K562 (cell line): Measurements from ENCODE around the gene MRM2. TPM values are rescaled to one million over a fixed set of nuclear protein-coding genes. Genes with fewer than 3 reads are reported as not detected.

Experiments
- CBFA2T3 ChIP-seq: fragments of 450-650 bp; IDR thresholded peaks from 2 replicates; pipeline ENCODE4 v1.6.1; 2017
- FOXP1 ChIP-seq: sonication (generic); formaldehyde crosslinking; IDR thresholded peaks from 2 replicates; pipeline ENCODE4 v1.8.0; 2022; ENCODE audit warnings: mild to moderate bottlenecking, missing genetic modification reagents
- MEF2D ChIP-seq: conservative IDR thresholded peaks from 2 replicates; pipeline ENCODE4 v1.6.1; 2016; ENCODE audit warnings: low read depth, missing genetic modification characterization, missing compliant biosample characterization
- MEIS2 ChIP-seq: fragments of 450-650 bp; IDR thresholded peaks from 2 replicates; pipeline ENCODE4 v1.6.1; 2014; ENCODE audit warnings: mild to moderate bottlenecking; ENCODE audit not compliant: partially characterized antibody
- NCOA6 ChIP-seq: fragments of 450-650 bp; IDR thresholded peaks from 2 replicates; pipeline ENCODE4 v1.6.1; 2017; ENCODE audit warnings: mild to moderate bottlenecking
- NELFE ChIP-seq: IDR thresholded peaks from 2 replicates; pipeline ENCODE4 v1.6.1; 2011; ENCODE audit warnings: mild to moderate bottlenecking; ENCODE audit not compliant: insufficient read depth, insufficient read length
- NFXL1 ChIP-seq: fragments of 450-650 bp; formaldehyde crosslinking; IDR thresholded peaks from 2 replicates; pipeline ENCODE4 v1.4.0; 2021; ENCODE audit warnings: mild to moderate bottlenecking
- RBM17 ChIP-seq: fragments of 200-400 bp; formaldehyde crosslinking; IDR thresholded peaks from 2 replicates; pipeline ENCODE4 v1.6.1; 2017; ENCODE audit warnings: low read depth, mild to moderate bottlenecking, low read length, borderline replicate concordance
- SMAD2 ChIP-seq: fragments of 150-350 bp; IDR thresholded peaks from 2 replicates; pipeline ENCODE4 v1.6.1; 2014; ENCODE audit warnings: low read depth, mild to moderate bottlenecking, low read length
- TGIF2 ChIP-seq: sonication (generic); formaldehyde crosslinking; IDR thresholded peaks from 2 replicates; pipeline ENCODE4 v1.8.1; 2022; ENCODE audit warnings: mild to moderate bottlenecking, missing genetic modification reagents, moderate library complexity
- ZFX ChIP-seq: sonication (generic); formaldehyde crosslinking; IDR thresholded peaks from 2 replicates; pipeline ENCODE4 v1.8.0; 2022; ENCODE audit warnings: mild to moderate bottlenecking, missing genetic modification reagents, moderate library complexity
- ZNF699 ChIP-seq: fragments of 250-450 bp; sonication (Bioruptor Pico); IDR thresholded peaks from 2 replicates; pipeline ENCODE4 v1.8.0; 2021; ENCODE audit warnings: mild to moderate bottlenecking, moderate library complexity; ENCODE audit not compliant: insufficient replicate concordance
- polyA plus RNA-seq, 8 experiments: library from polyadenylated mRNA; depleted of rRNA in 4 of 8; stranded (reverse) in 5 of 8; unstranded in 3 of 8; fragments of >200 nt; fragmentation: Nextera tagmentation in 2 of 8; fragmentation: Illumina TruSeq in 1 of 8; extraction: Ambion mirVana in 2 of 8; extraction: Trizol in 1 of 8; gene quantifications; 2 replicates each; pipeline versions ENCODE4 v1.2.1 to v1.2.3, GENCODE V29; 2011 to 2014; ENCODE audit warnings: inconsistent platforms in 1 of 8, missing spikeins in 1 of 8
- total RNA-seq, 7 experiments: library from RNA; depleted of rRNA in 6 of 7; stranded (reverse); fragments of >200 nt in 6 of 7; fragmentation: Illumina TruSeq in 2 of 7; extraction: Trizol in 2 of 7; gene quantifications; 2 replicates each; pipeline versions ENCODE4 v1.2.1 to v1.2.3, GENCODE V29; 2011 to 2021; ENCODE audit warnings: low replicate concordance in 1 of 7
- TF ChIP-seq, protein P1 (sequence below): fragments of 250-450 bp; sonication (Bioruptor Pico); IDR thresholded peaks from 2 replicates; pipeline ENCODE4 v1.5.0; 2021; ENCODE audit warnings: mild to moderate bottlenecking, moderate library complexity
- TF ChIP-seq, protein P2 (sequence below): sonication (generic); formaldehyde crosslinking; IDR thresholded peaks from 2 replicates; pipeline ENCODE4 v1.8.1; 2023; ENCODE audit warnings: mild to moderate bottlenecking, missing genetic modification reagents, moderate library complexity
- TF ChIP-seq, protein P3 (sequence below): sonication (generic); formaldehyde crosslinking; IDR thresholded peaks from 2 replicates; pipeline ENCODE4 v1.8.0; 2022; ENCODE audit warnings: mild to moderate bottlenecking, missing genetic modification reagents
- TF ChIP-seq, protein P4 (sequence below): sonication (generic); formaldehyde crosslinking; IDR thresholded peaks from 2 replicates; pipeline ENCODE4 v1.8.1; 2022; ENCODE audit warnings: missing genetic modification reagents

The MRM2 gene
- total and polyA plus RNA-seq, 9 of the 15 experiments (the other 6 are each of a cell fraction or from before 2014, with no cell fraction given): 32.4 to 116 (median 50.5) TPM

DNA sequence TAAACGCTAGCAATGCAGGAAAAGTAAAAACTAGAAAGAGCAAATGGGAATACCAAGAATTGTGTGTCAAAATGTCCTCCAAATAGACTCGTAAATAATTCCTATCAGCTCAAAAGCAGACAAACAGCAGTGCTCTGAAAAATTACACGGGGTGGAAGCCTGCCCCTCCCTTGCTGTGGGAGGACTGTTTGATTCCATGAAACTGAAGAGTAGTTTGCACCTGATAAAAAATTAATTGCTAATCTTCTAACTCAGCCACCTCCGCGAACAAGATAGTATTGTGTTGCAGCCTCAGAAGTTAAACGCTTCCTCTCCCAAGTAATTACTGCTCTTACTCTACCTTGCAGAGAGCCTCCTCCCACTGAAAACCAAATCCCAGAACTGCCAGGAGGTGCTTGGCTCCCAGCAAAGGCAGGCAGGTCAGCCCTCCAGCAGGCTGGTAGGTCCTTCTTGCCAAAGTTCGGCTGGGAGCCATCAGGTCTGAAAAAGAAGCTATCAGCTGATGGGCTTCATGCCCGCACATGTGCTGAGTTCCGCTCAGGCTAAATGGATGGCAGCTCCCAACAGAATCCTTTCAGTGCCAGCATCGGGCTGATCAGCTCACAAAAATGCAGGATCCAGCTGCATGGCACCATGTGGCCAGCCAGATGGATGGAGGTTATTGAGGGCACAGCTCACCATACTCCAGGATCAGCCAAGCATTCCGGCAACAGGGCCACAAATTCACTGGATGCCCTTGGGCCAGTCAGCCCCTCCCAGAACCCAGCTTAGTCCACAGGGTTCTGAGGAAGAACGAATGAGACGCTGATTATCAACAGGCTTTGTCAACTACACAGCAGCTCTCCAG is 46.4 kb downstream of the MRM2 start (continued):
- TF ChIP-seq, protein P1, sequence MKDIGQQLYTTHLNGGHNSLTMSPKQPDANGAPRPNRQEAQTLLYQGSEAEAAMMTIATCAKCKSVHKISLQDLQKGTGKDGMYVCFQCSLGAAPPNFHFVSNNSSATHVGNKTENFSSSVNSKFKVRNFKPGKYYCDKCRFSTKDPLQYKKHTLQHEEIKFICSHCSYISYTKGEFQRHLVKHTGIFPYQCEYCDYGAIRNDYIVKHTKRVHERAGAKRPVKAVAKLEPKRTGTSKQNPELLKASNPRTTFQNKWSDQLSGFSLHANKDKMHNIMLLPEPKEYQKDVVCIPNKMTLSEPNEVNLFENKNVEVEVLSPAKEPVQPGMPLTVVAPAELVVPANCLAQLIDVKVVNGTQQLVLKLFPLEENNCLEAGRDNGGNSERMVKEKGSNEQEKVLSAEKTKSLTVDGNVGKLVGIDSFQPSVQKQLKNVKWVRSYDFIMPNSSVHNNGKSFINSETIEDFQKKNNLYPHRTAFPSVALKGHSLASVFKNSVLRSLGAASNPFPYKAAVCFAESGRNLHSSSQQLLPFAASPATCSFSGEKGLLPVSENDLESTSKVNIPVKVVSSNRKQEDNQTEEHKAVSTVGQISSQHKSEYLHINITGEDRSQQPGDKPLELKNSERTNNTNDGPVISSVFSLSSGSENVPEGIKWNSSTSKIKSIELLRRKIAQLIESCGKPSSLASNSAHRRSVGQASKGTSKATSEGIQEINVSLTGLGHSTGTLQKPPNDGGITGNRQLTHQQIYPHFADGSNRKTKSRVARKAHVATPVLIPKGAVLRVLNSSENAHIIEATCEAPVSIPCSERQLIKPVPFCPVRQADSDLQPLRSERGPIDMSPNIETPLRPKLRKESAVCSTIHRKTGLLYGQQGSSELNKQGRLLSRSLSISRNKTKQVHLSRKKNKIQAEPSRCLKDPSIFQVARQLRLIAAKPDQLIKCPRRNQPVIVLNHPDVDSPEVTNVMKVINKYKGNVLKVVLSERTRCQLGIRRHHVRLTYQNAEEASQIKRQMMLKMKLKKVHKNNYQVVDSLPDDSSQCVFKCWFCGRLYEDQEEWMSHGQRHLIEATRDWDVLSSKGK (CRISPR knock-in tag): no peak
- TF ChIP-seq, protein P2, sequence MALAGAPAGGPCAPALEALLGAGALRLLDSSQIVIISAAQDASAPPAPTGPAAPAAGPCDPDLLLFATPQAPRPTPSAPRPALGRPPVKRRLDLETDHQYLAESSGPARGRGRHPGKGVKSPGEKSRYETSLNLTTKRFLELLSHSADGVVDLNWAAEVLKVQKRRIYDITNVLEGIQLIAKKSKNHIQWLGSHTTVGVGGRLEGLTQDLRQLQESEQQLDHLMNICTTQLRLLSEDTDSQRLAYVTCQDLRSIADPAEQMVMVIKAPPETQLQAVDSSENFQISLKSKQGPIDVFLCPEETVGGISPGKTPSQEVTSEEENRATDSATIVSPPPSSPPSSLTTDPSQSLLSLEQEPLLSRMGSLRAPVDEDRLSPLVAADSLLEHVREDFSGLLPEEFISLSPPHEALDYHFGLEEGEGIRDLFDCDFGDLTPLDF (CRISPR knock-in tag): no peak
- TF ChIP-seq, protein P3, sequence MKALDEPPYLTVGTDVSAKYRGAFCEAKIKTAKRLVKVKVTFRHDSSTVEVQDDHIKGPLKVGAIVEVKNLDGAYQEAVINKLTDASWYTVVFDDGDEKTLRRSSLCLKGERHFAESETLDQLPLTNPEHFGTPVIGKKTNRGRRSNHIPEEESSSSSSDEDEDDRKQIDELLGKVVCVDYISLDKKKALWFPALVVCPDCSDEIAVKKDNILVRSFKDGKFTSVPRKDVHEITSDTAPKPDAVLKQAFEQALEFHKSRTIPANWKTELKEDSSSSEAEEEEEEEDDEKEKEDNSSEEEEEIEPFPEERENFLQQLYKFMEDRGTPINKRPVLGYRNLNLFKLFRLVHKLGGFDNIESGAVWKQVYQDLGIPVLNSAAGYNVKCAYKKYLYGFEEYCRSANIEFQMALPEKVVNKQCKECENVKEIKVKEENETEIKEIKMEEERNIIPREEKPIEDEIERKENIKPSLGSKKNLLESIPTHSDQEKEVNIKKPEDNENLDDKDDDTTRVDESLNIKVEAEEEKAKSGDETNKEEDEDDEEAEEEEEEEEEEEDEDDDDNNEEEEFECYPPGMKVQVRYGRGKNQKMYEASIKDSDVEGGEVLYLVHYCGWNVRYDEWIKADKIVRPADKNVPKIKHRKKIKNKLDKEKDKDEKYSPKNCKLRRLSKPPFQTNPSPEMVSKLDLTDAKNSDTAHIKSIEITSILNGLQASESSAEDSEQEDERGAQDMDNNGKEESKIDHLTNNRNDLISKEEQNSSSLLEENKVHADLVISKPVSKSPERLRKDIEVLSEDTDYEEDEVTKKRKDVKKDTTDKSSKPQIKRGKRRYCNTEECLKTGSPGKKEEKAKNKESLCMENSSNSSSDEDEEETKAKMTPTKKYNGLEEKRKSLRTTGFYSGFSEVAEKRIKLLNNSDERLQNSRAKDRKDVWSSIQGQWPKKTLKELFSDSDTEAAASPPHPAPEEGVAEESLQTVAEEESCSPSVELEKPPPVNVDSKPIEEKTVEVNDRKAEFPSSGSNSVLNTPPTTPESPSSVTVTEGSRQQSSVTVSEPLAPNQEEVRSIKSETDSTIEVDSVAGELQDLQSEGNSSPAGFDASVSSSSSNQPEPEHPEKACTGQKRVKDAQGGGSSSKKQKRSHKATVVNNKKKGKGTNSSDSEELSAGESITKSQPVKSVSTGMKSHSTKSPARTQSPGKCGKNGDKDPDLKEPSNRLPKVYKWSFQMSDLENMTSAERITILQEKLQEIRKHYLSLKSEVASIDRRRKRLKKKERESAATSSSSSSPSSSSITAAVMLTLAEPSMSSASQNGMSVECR (CRISPR knock-in tag): no peak
- TF ChIP-seq TGIF2 (CRISPR knock-in tag): no peak
- TF ChIP-seq NFXL1 (CRISPR knock-in tag): no peak
- TF ChIP-seq, protein P4, sequence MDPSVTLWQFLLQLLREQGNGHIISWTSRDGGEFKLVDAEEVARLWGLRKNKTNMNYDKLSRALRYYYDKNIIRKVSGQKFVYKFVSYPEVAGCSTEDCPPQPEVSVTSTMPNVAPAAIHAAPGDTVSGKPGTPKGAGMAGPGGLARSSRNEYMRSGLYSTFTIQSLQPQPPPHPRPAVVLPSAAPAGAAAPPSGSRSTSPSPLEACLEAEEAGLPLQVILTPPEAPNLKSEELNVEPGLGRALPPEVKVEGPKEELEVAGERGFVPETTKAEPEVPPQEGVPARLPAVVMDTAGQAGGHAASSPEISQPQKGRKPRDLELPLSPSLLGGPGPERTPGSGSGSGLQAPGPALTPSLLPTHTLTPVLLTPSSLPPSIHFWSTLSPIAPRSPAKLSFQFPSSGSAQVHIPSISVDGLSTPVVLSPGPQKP (CRISPR knock-in tag): no peak
- peak; percentile 59 for TF ChIP-seq MEIS2
- TF ChIP-seq FOXP1 (CRISPR knock-in tag): no peak
- no peak for TF ChIP-seq ZNF699 (CRISPR knock-in tag)
- TF ChIP-seq CBFA2T3: peak; percentile 61
- no peak for TF ChIP-seq NCOA6
- no peak for TF ChIP-seq RBM17
- no peak for TF ChIP-seq ZFX (CRISPR knock-in tag)
- TF ChIP-seq SMAD2: no peak
- no peak for TF ChIP-seq MEF2D (tag)
- TF ChIP-seq NELFE: no peak
